GM12864 (cell line): ENCODE measurements around the gene RC3H2.
A peak's percentile ranks its signal among the peaks of the same experiment; 100 is the strongest.

Experiments
- DNase-seq: peaks from one replicate; pipeline ENCODE4 v3.0.0-alpha.2; 2011; ENCODE audit warnings: low read depth
- H3K4me3 ChIP-seq: 2 replicates; pipeline ENCODE4 v1.5.1; 2011; ENCODE audit warnings: mild to moderate bottlenecking, low read depth, low read length, control low read depth
- TF ChIP-seq, protein P1 (sequence below): IDR thresholded peaks from 2 replicates; pipeline ENCODE4 v1.5.1; 2011; ENCODE audit warnings: low read depth, mild to moderate bottlenecking, moderate library complexity, low read length, control low read depth, inconsistent platforms; ENCODE audit errors: missing control alignments

The RC3H2 gene, protein sequence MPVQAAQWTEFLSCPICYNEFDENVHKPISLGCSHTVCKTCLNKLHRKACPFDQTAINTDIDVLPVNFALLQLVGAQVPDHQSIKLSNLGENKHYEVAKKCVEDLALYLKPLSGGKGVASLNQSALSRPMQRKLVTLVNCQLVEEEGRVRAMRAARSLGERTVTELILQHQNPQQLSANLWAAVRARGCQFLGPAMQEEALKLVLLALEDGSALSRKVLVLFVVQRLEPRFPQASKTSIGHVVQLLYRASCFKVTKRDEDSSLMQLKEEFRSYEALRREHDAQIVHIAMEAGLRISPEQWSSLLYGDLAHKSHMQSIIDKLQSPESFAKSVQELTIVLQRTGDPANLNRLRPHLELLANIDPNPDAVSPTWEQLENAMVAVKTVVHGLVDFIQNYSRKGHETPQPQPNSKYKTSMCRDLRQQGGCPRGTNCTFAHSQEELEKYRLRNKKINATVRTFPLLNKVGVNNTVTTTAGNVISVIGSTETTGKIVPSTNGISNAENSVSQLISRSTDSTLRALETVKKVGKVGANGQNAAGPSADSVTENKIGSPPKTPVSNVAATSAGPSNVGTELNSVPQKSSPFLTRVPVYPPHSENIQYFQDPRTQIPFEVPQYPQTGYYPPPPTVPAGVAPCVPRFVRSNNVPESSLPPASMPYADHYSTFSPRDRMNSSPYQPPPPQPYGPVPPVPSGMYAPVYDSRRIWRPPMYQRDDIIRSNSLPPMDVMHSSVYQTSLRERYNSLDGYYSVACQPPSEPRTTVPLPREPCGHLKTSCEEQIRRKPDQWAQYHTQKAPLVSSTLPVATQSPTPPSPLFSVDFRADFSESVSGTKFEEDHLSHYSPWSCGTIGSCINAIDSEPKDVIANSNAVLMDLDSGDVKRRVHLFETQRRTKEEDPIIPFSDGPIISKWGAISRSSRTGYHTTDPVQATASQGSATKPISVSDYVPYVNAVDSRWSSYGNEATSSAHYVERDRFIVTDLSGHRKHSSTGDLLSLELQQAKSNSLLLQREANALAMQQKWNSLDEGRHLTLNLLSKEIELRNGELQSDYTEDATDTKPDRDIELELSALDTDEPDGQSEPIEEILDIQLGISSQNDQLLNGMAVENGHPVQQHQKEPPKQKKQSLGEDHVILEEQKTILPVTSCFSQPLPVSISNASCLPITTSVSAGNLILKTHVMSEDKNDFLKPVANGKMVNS

GRCh38 chr9:122904823-122905710 is at the start of gene RC3H2:
Gene RC3H2 (minus strand): TSS chr9:122905359. CDS start chr9:122897509, 7,850 bp downstream.
- TF ChIP-seq, protein P1, sequence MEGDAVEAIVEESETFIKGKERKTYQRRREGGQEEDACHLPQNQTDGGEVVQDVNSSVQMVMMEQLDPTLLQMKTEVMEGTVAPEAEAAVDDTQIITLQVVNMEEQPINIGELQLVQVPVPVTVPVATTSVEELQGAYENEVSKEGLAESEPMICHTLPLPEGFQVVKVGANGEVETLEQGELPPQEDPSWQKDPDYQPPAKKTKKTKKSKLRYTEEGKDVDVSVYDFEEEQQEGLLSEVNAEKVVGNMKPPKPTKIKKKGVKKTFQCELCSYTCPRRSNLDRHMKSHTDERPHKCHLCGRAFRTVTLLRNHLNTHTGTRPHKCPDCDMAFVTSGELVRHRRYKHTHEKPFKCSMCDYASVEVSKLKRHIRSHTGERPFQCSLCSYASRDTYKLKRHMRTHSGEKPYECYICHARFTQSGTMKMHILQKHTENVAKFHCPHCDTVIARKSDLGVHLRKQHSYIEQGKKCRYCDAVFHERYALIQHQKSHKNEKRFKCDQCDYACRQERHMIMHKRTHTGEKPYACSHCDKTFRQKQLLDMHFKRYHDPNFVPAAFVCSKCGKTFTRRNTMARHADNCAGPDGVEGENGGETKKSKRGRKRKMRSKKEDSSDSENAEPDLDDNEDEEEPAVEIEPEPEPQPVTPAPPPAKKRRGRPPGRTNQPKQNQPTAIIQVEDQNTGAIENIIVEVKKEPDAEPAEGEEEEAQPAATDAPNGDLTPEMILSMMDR, result no peak
- peak within 1 kb of the TSS; percentile 75 for H3K4me3 ChIP-seq
- peak; percentile 99 for DNase-seq

- TF ChIP-seq, protein P1, result no peak
- H3K4me3 ChIP-seq, result no peak overlapping the region
- DNase-seq, result no peak
Observed at GRCh38 chr9:122954253-122954691, 49.1 kb upstream of the RC3H2 start.

DNA sequence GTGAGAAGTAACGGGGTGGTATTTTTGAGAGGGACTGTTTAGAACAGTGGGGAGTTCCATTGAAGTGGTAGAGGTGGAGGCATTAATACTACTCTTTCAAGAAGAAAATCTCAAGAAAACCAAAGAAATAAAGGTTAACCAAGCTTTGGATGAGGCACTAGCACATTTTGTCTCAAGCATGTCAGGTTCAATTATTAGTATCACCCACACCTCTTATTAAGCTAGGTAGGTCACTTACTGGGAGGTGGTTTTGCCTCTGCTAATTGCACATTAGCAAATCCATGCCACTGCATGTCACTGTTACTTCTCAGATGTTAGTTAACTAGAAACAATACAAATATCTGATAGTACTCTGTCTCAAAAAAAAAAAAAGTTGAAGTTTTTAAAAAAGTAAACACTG is 45.9 kb upstream of the RC3H2 start:
- DNase-seq, result no peak
- no peak overlapping the region for H3K4me3 ChIP-seq
- TF ChIP-seq, protein P1, result no peak

- TF ChIP-seq, protein P1, result no peak
- no peak overlapping the region for H3K4me3 ChIP-seq
- DNase-seq, result no peak
Observed at GRCh38 chr9:122950263-122950662, 45.1 kb upstream of the RC3H2 start.

GRCh38 chr9:122949696-122950095 is 44.5 kb upstream of the RC3H2 start:
- no peak overlapping the region for H3K4me3 ChIP-seq
- TF ChIP-seq, protein P1, result no peak
- DNase-seq, result no peak

- no peak overlapping the region for H3K4me3 ChIP-seq
- TF ChIP-seq, protein P1, result no peak
- DNase-seq, result no peak
Observed at GRCh38 chr9:122948313-122948712, 43.2 kb upstream of the RC3H2 start.
